ENCODE measurements around the gene TTC21A.
A peak's percentile ranks its signal among the peaks of the same experiment; 100 is the strongest.

The TTC21A gene

DNA sequence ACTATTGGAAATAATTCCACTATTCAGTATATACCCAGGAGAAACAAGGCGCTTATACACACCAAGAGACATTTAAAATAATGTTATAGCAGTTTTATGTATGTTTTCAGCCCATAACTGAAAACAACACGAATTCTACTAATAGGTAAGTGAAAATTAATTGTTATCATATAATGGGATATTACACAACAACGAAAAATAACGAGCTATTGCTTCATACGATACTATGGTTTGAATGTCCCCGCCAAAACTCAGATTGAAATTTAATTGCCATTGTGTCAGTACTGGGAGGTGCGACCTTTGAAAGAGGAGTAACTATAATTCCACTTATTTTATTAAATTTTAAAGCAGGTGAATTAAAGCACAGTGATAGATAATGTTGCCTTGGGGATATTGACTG, 49.9 kb downstream of the TTC21A start:
- in situ Hi-C loops (cut with HindIII; ENCODE audit: low sequenced_read_pairs): no loop called here
- DNase-seq (ENCODE audit: low read depth, low spot score): no peak

DNA sequence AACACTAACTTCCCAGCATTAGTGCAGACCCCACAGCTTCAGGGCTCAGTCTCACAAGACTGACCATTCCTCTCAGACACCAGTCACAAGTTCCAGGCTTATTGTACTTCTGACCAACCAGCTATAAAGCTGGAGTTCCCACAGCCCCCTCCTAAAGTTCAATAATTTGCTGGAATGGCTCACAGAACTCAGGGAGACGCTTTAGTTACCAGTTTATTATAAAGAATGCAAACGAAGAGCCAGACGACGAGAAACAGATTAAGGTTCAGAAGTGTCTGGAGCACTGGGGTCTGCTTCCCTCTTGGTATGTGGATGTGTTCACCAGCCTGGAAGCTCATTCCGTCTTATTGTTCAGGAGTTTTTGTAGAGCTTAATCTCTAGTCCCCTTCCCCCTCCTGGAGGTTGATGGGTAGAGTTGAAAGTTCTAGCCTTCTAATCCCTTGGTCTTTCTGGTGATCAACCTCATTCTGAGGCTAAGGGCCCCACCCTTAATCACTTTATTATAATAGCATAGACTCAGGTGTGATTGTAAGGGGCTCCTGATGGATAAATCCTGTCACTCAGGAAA, 50.8 kb downstream of the TTC21A start:
- no peak overlapping the region for H3K4me3 ChIP-seq (ENCODE audit: low read depth, low read length)
- TF ChIP-seq, protein P1, sequence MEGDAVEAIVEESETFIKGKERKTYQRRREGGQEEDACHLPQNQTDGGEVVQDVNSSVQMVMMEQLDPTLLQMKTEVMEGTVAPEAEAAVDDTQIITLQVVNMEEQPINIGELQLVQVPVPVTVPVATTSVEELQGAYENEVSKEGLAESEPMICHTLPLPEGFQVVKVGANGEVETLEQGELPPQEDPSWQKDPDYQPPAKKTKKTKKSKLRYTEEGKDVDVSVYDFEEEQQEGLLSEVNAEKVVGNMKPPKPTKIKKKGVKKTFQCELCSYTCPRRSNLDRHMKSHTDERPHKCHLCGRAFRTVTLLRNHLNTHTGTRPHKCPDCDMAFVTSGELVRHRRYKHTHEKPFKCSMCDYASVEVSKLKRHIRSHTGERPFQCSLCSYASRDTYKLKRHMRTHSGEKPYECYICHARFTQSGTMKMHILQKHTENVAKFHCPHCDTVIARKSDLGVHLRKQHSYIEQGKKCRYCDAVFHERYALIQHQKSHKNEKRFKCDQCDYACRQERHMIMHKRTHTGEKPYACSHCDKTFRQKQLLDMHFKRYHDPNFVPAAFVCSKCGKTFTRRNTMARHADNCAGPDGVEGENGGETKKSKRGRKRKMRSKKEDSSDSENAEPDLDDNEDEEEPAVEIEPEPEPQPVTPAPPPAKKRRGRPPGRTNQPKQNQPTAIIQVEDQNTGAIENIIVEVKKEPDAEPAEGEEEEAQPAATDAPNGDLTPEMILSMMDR (IDR thresholded peaks at IDR 0.05; ENCODE audit: low read depth, low read length): no peak
- DNase-seq (ENCODE audit: low read depth, low spot score): no peak
- in situ Hi-C loops (cut with HindIII; ENCODE audit: low sequenced_read_pairs): no loop called here

More for the DNA sequence above, 49.9 kb downstream of the TTC21A start:
- H3K4me3 ChIP-seq (ENCODE audit: low read depth, low read length): no peak overlapping the region
- TF ChIP-seq, protein P1 (IDR thresholded peaks at IDR 0.05; ENCODE audit: low read depth, low read length): no peak

DNA sequence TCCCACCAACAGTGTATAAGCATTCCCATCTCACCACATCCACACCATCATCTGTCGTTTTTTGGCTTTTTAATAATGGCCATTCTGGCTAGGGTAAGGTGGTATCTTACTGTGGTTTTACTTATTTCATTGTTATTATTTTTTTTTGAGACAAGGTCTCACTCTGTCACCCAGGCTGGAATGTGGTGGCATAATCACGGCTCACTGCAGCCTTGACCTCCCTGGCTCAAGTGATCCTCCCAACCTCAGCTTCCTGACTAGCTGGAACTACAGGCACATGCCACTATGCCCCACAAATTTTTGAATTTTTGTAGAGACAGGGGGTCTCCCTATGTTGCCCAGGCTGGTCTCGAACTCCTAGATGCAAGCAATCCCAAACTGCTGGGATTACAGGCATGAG, 56.9 kb downstream of the TTC21A start:
- TF ChIP-seq, protein P1 (IDR thresholded peaks at IDR 0.05; ENCODE audit: low read depth, low read length): no peak
- no peak for DNase-seq (ENCODE audit: low read depth, low spot score)
- in situ Hi-C loops (cut with HindIII; ENCODE audit: low sequenced_read_pairs): no loop called here
- no peak overlapping the region for H3K4me3 ChIP-seq (ENCODE audit: low read depth, low read length)

DNA sequence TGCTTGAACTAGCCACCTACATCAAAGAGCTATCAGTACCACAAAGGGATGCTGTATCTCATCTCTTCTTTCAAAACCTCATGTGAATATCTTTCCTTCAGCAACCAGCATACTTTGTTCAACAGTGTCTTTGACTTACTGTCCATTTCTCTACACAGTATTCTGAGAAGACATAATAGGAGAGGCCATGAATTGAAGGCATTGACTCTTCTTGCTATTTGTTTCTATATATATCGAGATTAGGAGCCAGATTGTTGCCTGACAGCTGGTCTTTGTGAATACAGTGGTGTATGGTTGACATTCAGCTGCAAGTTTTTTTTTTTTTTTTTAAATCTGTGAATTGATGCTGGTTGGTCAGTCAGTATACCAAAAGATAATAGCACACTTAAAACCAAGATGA, 58.0 kb downstream of the TTC21A start:
- DNase-seq (ENCODE audit: low read depth, low spot score): no peak
- in situ Hi-C loops (cut with HindIII; ENCODE audit: low sequenced_read_pairs): no loop called here
- no peak overlapping the region for H3K4me3 ChIP-seq (ENCODE audit: low read depth, low read length)
- TF ChIP-seq, protein P1 (IDR thresholded peaks at IDR 0.05; ENCODE audit: low read depth, low read length): no peak

DNA sequence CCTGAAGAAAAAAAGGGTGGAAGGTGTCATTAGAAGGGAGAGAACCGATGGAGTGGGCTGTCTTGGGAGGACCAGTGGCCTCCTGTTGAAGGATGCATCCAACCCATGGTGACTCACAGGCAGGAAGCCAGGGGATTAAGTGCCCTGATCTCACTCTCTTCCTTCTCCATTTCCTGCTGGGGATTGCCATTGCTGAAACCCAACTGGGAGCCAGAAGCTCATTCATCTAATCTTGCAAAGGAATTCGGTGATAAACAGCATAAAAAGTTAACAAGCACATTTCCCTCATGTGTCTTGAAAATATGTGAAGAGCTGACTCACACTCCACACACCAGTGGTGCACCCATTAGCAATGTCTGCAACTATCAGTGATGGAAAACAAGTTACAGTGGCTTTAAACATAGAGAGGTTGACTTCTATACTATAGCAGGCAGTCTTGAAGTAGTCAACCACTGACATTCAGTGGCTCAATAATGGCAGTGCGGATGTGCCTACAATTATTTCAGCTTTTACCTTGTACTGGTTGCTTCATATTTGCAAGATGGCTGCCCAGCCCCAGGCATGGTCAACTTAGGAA, 58.7 kb downstream of the TTC21A start:
- TF ChIP-seq, protein P1 (IDR thresholded peaks at IDR 0.05; ENCODE audit: low read depth, low read length): peak; percentile 8
- DNase-seq (ENCODE audit: low read depth, low spot score): peak; percentile 81
- in situ Hi-C loops (cut with HindIII; ENCODE audit: low sequenced_read_pairs): no loop called here
- no peak overlapping the region for H3K4me3 ChIP-seq (ENCODE audit: low read depth, low read length)

DNA sequence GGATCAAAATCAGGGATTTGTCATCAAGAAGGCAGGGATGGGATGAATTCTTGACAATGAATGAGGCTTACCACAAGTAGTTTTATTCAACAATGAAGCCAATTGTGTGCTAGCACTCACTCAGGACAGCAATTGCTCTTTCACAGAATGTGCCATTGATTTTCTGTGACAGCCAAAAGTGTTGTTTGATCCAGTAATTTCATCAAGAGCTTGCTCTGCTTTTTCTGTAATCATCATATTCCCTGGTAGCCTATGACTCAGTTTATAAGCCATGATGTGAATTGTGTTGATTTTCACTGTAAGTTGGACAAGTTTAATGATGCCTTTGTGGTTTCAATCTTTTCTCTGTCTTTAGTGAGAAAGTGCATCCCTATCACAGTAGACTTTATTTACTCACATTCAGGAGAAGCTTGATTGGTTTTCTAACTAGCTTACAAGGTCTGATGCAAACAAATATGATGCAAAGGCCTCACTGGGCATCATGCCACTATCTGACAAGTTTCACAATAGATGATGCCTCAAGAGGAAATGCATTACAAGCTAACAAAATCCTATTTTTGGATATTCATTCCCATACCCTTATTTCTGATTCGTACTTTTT, 59.6 kb downstream of the TTC21A start:
- in situ Hi-C loops (cut with HindIII; ENCODE audit: low sequenced_read_pairs): no loop called here
- no peak overlapping the region for H3K4me3 ChIP-seq (ENCODE audit: low read depth, low read length)
- DNase-seq (ENCODE audit: low read depth, low spot score): peak; percentile 77
- TF ChIP-seq, protein P1 (IDR thresholded peaks at IDR 0.05; ENCODE audit: low read depth, low read length): no peak
